ENCODE measurements around the gene IPPK. TPM values are rescaled to one million over a fixed set of nuclear protein-coding genes. Genes with fewer than 3 reads are reported as not detected.

The IPPK gene
- total RNA-seq, 1 donor from 2014 or later = 39.5 TPM

- H3K27ac ChIP-seq = peak overlapping the region; percentile 70
Observed at GRCh38 chr9:92610470-92611420, 59.2 kb downstream of the IPPK start.

GRCh38 chr9:92608909-92609445 is 61.0 kb downstream of the IPPK start:
- Histone ChIP-seq H3K4me1 (peaks cover 58% of the 10 kb centered on the region), H3K4me3 (no peak overlapping the region), H3K36me3 (peaks cover 0 to 11% of the 10 kb centered on the region in 2 donors), H3K27ac (peak overlapping the region; percentile 70), H3K9me3 (no peaks in the 10 kb centered on the region), H3K27me3 (no peaks in the 10 kb centered on the region)
- DNase-seq (ENCODE audit: extremely low spot score in 2 of 2) = no peak
- intact Hi-C loops (cut with DNase I) = no loop called here
- no peak for TF ChIP-seq POLR2A (IDR thresholded peaks at IDR 0.05)
- no peak for TF ChIP-seq POLR2AphosphoS5 (IDR thresholded peaks at IDR 0.05; ENCODE audit: insufficient read depth in 1 of 2, low read depth in 1 of 2)
- TF ChIP-seq CTCF (IDR thresholded peaks at IDR 0.05) = no peak

More at GRCh38 chr9:92610470-92611420, 59.2 kb downstream of the IPPK start:
- TF ChIP-seq POLR2AphosphoS5 (IDR thresholded peaks at IDR 0.05; ENCODE audit: insufficient read depth in 1 of 2, low read depth in 1 of 2) (peak in 1 of 2 donors; percentile 28), CTCF (IDR thresholded peaks at IDR 0.05) (no peak)
- DNase-seq (ENCODE audit: extremely low spot score in 2 of 2) = no peak
- intact Hi-C loops (cut with DNase I) = no loop called here
- Histone ChIP-seq H3K27me3 (no peaks in the 10 kb centered on the region), H3K9me3 (no peaks in the 10 kb centered on the region), H3K4me3 (no peak overlapping the region), H3K4me1 (peaks cover 68% of the 10 kb centered on the region), H3K36me3 (peaks cover 0 to 11% of the 10 kb centered on the region in 2 donors)

GRCh38 chr9:92608241-92608908 is 61.6 kb downstream of the IPPK start:
- Histone ChIP-seq H3K27ac (peak overlapping the region; percentile 70), H3K27me3 (no peaks in the 10 kb centered on the region), H3K4me1 (peaks cover 58% of the 10 kb centered on the region), H3K4me3 (no peak overlapping the region), H3K9me3 (no peaks in the 10 kb centered on the region), H3K36me3 (peaks cover 0 to 11% of the 10 kb centered on the region in 2 donors)
- intact Hi-C loops (cut with DNase I) = no loop called here
- TF ChIP-seq POLR2A (IDR thresholded peaks at IDR 0.05) (no peak), POLR2AphosphoS5 (IDR thresholded peaks at IDR 0.05; ENCODE audit: insufficient read depth in 1 of 2, low read depth in 1 of 2) (no peak), CTCF (IDR thresholded peaks at IDR 0.05) (no peak)
- DNase-seq (ENCODE audit: extremely low spot score in 2 of 2) = no peak

GRCh38 chr9:92607773-92608172 is 62.2 kb downstream of the IPPK start:
- DNase-seq (ENCODE audit: extremely low spot score in 2 of 2) = no peak
- intact Hi-C loops (cut with DNase I) = no loop called here
- Histone ChIP-seq H3K27ac (peak overlapping the region; percentile 70), H3K9me3 (no peaks in the 10 kb centered on the region), H3K4me3 (no peak overlapping the region), H3K36me3 (peaks cover 0 to 8% of the 10 kb centered on the region in 2 donors), H3K4me1 (peaks cover 61% of the 10 kb centered on the region), H3K27me3 (no peaks in the 10 kb centered on the region)
- TF ChIP-seq CTCF (IDR thresholded peaks at IDR 0.05) (no peak), POLR2A (IDR thresholded peaks at IDR 0.05) (no peak), POLR2AphosphoS5 (IDR thresholded peaks at IDR 0.05; ENCODE audit: insufficient read depth in 1 of 2, low read depth in 1 of 2) (no peak)
